GM10266 (cell line): ENCODE results near the gene SMARCC1.

Experiments used
- DNase-seq: peaks from one replicate; pipeline ENCODE4 v3.0.0; 2012; ENCODE audit errors: extremely low spot score
- TF ChIP-seq, protein P1 (sequence below): IDR thresholded peaks from 2 replicates; pipeline ENCODE4 v1.5.1; 2012; ENCODE audit warnings: mild to moderate bottlenecking, low read depth; ENCODE audit not compliant: control insufficient read depth, insufficient read depth; ENCODE audit errors: missing control alignments

SMARCC1 gene

DNA sequence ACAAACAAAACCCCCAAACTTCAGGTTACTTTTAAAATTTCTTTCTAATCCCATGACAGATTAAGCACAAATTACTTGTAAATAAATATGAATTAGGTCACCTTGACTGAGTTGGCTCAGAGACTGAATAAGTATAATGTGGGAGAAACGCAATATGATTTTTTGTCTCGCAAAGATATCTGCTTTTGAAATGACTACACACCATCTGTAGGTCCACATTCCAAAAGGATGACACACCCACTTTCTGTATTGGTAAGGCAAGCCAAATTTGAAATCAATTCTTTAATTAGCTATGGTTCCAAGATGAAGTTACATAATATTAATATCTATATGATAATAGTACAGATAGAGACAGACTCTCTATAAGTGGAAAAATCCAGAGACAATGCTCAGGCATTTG lies 136.1 kb downstream of the SMARCC1 start:
- DNase-seq, result no peak
- TF ChIP-seq, protein P1, sequence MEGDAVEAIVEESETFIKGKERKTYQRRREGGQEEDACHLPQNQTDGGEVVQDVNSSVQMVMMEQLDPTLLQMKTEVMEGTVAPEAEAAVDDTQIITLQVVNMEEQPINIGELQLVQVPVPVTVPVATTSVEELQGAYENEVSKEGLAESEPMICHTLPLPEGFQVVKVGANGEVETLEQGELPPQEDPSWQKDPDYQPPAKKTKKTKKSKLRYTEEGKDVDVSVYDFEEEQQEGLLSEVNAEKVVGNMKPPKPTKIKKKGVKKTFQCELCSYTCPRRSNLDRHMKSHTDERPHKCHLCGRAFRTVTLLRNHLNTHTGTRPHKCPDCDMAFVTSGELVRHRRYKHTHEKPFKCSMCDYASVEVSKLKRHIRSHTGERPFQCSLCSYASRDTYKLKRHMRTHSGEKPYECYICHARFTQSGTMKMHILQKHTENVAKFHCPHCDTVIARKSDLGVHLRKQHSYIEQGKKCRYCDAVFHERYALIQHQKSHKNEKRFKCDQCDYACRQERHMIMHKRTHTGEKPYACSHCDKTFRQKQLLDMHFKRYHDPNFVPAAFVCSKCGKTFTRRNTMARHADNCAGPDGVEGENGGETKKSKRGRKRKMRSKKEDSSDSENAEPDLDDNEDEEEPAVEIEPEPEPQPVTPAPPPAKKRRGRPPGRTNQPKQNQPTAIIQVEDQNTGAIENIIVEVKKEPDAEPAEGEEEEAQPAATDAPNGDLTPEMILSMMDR, result no peak

DNA sequence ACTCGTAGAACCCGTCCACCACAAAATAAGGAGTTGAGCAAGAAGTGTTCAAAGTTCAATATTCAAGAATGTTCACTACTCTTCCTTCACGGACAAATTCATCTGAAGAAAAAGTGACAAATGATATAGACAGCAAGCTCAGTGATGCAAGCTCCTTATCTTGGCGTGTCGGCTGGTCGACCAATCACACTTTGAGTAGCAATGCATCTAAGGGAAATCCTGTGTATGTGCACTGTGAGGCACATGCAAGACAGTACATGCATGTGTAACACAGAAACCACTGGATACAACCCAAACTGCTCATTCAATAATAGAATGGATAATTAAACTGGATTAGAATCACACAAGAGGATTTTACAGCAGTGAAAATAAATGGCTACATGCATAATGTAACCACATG lies 138.6 kb downstream of the SMARCC1 start:
- DNase-seq, result no peak
- TF ChIP-seq, protein P1, result no peak

DNA sequence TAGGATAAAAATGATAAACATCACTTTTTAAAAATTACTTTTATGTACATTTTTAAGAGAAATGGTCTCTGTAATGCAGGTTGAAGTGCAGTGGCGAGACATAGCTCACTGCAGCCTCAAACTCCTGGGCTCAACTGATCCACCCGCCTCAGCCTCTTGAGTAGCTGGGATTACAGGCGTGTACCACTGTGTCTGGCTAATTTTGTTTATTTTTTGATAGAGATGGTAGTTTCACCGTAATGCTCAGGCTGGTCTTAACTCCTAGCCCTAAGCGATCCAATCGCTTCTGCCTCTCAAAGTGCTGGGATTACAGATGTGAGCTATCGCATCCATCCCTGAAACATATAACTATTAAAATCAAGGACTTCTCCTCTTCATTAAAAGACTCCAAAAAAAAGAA lies 140.0 kb downstream of the SMARCC1 start:
- TF ChIP-seq, protein P1, result no peak
- no peak for DNase-seq

DNA sequence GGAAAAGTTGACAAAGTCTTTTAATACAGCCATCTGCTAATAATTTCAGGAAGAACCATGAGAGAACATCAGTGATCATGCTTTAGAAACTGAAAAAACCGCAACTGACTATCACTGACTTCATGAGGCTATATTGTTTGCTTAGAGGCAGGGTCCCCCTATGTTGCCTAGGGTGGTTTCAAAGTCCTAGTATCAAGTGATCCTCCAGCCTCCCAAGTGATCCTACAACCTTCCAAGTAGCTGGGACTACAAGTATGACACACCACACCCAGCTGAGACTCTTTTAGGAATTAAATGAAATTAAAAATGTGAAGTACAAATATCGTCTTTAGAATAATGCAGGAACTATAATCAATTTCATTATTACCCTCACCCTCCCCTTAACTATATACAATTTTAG lies 144.8 kb downstream of the SMARCC1 start:
- TF ChIP-seq, protein P1, result no peak

DNA sequence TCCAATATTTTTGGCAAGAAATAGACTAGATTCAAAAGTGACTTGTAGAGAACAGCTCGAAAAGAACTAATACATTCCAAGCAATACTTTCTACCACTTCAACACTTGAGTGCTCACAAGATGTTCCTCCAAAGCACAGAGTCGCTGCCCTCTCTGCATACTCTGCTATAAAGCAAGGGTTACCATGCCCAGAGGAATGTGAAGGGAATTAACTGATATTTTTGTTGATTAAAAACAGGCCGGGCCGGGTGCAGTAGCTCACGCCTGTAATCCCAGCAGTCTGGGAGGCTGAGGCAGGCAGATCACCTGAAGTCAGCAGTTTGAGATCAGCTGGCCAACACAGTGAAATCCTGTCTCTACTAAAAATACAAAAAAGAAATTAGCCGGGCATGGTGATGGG lies 145.5 kb downstream of the SMARCC1 start:
- DNase-seq, result no peak
- TF ChIP-seq, protein P1, result no peak

More for the DNA sequence above, 144.8 kb downstream of the SMARCC1 start:
- no peak for DNase-seq

DNA sequence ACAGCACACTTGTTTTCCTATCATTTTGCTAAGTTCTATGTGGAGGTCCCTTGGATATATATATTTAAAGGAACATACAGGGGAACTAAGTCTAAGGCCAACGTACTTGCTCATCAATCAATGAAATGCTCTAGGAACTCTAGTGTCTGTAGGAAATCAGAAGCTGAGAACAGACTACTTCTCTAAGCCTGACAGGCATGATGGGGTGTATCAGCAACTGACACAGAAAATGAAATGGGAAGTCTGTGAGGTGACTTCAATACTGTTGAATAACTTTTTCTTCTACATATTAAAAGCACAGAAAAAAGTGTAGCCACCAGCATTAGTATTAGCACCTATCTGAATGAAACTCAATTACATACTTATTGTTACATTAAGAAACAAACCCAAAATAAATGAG lies 146.2 kb downstream of the SMARCC1 start:
- TF ChIP-seq, protein P1, result no peak
- no peak for DNase-seq

DNA sequence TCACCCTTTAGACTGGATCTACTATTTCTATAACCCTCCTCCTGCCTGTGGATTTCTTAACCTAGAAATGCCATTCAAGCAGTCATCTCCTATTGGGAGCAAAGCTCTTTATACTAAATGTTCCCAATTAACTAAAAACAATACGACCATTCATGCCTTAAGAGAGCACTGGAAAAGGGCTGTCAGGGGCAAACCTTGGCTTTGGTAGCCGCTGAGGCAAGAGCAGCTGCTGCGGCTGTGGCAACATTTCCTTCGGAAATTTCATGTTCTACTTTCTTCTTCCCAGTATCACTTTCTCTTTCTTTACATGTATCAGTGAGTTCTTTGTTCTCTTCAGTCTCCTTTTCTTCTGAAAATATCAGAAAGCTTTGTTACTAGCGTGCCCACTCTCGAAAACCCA lies 146.7 kb downstream of the SMARCC1 start:
- no peak for DNase-seq
- TF ChIP-seq, protein P1, result no peak
